ENCODE results near the gene PBOV1.

Gene PBOV1

GRCh38 chr6:138266095-138266494, 47.8 kb upstream of the PBOV1 start:
- peak; percentile 91 for TF ChIP-seq PRDM1 (tag by site-specific recombination; IDR thresholded peaks at IDR 0.05)
- TF ChIP-seq ZNF704 (tag by site-specific recombination; IDR thresholded peaks at IDR 0.05): no peak
- Histone ChIP-seq H3K4me1 (ENCODE audit: control insufficient read depth, insufficient read depth, low read length) (no peaks in the 10 kb centered on the region), H3K27ac (ENCODE audit: extremely low read depth, low read depth, low read length) (no peak overlapping the region), H3K9me3 (ENCODE audit: control insufficient read depth, insufficient read depth, low read depth, low read length) (no peaks in the 10 kb centered on the region), H3K4me3 (ENCODE audit: low read depth, low read length) (no peak overlapping the region), H3K36me3 (ENCODE audit: control insufficient read depth in 2 of 2, insufficient read depth in 1 of 2, low read length in 2 of 2) (peaks cover 7 to 23% of the 10 kb centered on the region in 2 experiments; a peak in 2 of 3 replicates)
- POLR2A ChIA-PET: no interaction called here
- CTCF ChIA-PET: no interaction called here

DNA sequence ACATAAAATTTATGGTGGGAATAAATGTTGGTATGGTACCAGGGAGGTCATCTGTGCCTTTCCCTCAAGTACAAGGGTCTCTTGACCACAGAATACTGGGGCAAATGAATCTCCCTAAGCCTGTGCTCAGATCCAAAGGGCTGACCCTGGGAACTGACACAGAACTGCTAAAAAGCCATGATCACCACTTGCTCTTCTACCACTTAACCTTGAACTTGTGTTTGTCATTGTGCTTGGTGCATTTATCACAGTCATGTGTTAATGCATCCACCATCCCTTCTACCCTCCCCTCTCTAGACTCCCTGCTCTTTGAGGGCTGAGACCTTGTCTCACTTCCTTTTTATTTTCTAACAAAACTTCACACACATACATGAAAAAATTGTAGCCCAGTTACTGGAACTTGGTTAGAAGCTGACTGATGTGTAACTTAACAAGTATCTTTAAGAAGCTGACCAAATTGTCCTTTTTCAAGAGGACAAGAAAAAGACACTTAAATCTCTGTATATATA, 46.1 kb upstream of the PBOV1 start:
- no peaks in the 10 kb centered on the region for H3K9me3 ChIP-seq (ENCODE audit: control insufficient read depth, insufficient read depth, low read depth, low read length)
- no peak overlapping the region for H3K4me3 ChIP-seq (ENCODE audit: low read depth, low read length)
- ChIA-PET CTCF (interaction anchor here (0.7 kb wide), 1 partner anchor 1714 kb away, joined by 3 read pairs; the partner anchor contains the start of gene MAP7), POLR2A (no interaction called here)
- H3K27ac ChIP-seq (ENCODE audit: extremely low read depth, low read depth, low read length): no peak overlapping the region
- H3K4me1 ChIP-seq (ENCODE audit: control insufficient read depth, insufficient read depth, low read length): no peaks in the 10 kb centered on the region
- peaks cover 12 to 23% of the 10 kb centered on the region in 2 experiments; a peak in 2 of 3 replicates for H3K36me3 ChIP-seq (ENCODE audit: control insufficient read depth in 2 of 2, insufficient read depth in 1 of 2, low read length in 2 of 2)
- TF ChIP-seq ZNF426 (tag by site-specific recombination; IDR thresholded peaks at IDR 0.05): no peak
- no peak for TF ChIP-seq KLF7 (tag by site-specific recombination; IDR thresholded peaks at IDR 0.05; ENCODE audit: borderline replicate concordance)
- no peak for TF ChIP-seq ZNF146 (tag by site-specific recombination; IDR thresholded peaks at IDR 0.05)
- no peak for TF ChIP-seq ZNF202 (tag by site-specific recombination; IDR thresholded peaks at IDR 0.05; ENCODE audit: borderline replicate concordance)
- no peak for TF ChIP-seq ZNF423 (tag by site-specific recombination; IDR thresholded peaks at IDR 0.05)
- no peak for TF ChIP-seq ZBTB6 (tag by site-specific recombination; IDR thresholded peaks at IDR 0.05)
- TF ChIP-seq ZNF37A (tag by site-specific recombination; IDR thresholded peaks at IDR 0.05): no peak
- TF ChIP-seq, protein P1, sequence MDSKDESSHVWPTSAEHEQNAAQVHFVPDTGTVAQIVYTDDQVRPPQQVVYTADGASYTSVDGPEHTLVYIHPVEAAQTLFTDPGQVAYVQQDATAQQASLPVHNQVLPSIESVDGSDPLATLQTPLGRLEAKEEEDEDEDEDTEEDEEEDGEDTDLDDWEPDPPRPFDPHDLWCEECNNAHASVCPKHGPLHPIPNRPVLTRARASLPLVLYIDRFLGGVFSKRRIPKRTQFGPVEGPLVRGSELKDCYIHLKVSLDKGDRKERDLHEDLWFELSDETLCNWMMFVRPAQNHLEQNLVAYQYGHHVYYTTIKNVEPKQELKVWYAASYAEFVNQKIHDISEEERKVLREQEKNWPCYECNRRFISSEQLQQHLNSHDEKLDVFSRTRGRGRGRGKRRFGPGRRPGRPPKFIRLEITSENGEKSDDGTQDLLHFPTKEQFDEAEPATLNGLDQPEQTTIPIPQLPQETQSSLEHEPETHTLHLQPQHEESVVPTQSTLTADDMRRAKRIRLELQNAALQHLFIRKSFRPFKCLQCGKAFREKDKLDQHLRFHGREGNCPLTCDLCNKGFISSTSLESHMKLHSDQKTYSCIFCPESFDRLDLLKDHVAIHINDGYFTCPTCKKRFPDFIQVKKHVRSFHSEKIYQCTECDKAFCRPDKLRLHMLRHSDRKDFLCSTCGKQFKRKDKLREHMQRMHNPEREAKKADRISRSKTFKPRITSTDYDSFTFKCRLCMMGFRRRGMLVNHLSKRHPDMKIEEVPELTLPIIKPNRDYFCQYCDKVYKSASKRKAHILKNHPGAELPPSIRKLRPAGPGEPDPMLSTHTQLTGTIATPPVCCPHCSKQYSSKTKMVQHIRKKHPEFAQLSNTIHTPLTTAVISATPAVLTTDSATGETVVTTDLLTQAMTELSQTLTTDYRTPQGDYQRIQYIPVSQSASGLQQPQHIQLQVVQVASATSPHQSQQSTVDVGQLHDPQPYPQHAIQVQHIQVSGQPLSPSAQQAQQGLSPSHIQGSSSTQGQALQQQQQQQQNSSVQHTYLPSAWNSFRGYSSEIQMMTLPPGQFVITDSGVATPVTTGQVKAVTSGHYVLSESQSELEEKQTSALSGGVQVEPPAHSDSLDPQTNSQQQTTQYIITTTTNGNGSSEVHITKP (tag by site-specific recombination; IDR thresholded peaks at IDR 0.05): no peak
- TF ChIP-seq, protein P2, sequence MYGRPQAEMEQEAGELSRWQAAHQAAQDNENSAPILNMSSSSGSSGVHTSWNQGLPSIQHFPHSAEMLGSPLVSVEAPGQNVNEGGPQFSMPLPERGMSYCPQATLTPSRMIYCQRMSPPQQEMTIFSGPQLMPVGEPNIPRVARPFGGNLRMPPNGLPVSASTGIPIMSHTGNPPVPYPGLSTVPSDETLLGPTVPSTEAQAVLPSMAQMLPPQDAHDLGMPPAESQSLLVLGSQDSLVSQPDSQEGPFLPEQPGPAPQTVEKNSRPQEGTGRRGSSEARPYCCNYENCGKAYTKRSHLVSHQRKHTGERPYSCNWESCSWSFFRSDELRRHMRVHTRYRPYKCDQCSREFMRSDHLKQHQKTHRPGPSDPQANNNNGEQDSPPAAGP (tag by site-specific recombination; IDR thresholded peaks at IDR 0.05): no peak

DNA sequence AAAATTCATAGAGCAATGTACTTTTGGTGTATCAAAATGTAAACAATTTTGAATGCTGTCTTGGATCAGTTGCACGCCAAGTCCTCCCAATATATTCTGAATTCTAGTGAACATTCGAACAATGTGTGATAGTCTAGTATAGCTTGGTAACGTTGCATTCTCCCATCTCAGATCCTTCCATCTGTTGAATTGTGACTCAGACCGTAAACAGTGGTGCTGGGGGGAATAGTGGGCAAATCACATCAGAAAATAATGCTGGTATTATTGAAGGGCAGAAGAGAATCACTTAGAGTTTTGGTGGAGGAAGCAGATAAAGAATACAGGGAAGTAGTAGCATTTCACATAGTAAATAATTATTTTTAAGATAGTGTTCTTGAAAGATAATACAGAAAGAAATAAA, 45.7 kb upstream of the PBOV1 start:
- Histone ChIP-seq H3K4me3 (ENCODE audit: low read depth, low read length) (no peak overlapping the region), H3K36me3 (ENCODE audit: control insufficient read depth in 2 of 2, insufficient read depth in 1 of 2, low read length in 2 of 2) (peaks cover 12 to 23% of the 10 kb centered on the region in 2 experiments; a peak in 2 of 3 replicates), H3K27ac (ENCODE audit: extremely low read depth, low read depth, low read length) (no peak overlapping the region), H3K9me3 (ENCODE audit: control insufficient read depth, insufficient read depth, low read depth, low read length) (no peaks in the 10 kb centered on the region), H3K4me1 (ENCODE audit: control insufficient read depth, insufficient read depth, low read length) (no peaks in the 10 kb centered on the region)
- ChIA-PET CTCF (interaction anchor here (0.7 kb wide), 1 partner anchor 1629 kb away, joined by 3 read pairs; no protein-coding TSS in a partner anchor), POLR2A (no interaction called here)
- TF ChIP-seq, protein P3, sequence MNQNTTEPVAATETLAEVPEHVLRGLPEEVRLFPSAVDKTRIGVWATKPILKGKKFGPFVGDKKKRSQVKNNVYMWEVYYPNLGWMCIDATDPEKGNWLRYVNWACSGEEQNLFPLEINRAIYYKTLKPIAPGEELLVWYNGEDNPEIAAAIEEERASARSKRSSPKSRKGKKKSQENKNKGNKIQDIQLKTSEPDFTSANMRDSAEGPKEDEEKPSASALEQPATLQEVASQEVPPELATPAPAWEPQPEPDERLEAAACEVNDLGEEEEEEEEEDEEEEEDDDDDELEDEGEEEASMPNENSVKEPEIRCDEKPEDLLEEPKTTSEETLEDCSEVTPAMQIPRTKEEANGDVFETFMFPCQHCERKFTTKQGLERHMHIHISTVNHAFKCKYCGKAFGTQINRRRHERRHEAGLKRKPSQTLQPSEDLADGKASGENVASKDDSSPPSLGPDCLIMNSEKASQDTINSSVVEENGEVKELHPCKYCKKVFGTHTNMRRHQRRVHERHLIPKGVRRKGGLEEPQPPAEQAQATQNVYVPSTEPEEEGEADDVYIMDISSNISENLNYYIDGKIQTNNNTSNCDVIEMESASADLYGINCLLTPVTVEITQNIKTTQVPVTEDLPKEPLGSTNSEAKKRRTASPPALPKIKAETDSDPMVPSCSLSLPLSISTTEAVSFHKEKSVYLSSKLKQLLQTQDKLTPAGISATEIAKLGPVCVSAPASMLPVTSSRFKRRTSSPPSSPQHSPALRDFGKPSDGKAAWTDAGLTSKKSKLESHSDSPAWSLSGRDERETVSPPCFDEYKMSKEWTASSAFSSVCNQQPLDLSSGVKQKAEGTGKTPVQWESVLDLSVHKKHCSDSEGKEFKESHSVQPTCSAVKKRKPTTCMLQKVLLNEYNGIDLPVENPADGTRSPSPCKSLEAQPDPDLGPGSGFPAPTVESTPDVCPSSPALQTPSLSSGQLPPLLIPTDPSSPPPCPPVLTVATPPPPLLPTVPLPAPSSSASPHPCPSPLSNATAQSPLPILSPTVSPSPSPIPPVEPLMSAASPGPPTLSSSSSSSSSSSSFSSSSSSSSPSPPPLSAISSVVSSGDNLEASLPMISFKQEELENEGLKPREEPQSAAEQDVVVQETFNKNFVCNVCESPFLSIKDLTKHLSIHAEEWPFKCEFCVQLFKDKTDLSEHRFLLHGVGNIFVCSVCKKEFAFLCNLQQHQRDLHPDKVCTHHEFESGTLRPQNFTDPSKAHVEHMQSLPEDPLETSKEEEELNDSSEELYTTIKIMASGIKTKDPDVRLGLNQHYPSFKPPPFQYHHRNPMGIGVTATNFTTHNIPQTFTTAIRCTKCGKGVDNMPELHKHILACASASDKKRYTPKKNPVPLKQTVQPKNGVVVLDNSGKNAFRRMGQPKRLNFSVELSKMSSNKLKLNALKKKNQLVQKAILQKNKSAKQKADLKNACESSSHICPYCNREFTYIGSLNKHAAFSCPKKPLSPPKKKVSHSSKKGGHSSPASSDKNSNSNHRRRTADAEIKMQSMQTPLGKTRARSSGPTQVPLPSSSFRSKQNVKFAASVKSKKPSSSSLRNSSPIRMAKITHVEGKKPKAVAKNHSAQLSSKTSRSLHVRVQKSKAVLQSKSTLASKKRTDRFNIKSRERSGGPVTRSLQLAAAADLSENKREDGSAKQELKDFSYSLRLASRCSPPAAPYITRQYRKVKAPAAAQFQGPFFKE (tag by site-specific recombination; IDR thresholded peaks at IDR 0.05; ENCODE audit: borderline replicate concordance): no peak
- TF ChIP-seq, protein P4, sequence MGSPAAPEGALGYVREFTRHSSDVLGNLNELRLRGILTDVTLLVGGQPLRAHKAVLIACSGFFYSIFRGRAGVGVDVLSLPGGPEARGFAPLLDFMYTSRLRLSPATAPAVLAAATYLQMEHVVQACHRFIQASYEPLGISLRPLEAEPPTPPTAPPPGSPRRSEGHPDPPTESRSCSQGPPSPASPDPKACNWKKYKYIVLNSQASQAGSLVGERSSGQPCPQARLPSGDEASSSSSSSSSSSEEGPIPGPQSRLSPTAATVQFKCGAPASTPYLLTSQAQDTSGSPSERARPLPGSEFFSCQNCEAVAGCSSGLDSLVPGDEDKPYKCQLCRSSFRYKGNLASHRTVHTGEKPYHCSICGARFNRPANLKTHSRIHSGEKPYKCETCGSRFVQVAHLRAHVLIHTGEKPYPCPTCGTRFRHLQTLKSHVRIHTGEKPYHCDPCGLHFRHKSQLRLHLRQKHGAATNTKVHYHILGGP (tag by site-specific recombination; IDR thresholded peaks at IDR 0.05): no peak
- TF ChIP-seq BCL11B (tag by site-specific recombination; IDR thresholded peaks at IDR 0.05; ENCODE audit: low read depth) (no peak), ZNF747 (tag by site-specific recombination; IDR thresholded peaks at IDR 0.05) (no peak)
